ENCODE results near the gene KPTN.

The KPTN gene

DNA sequence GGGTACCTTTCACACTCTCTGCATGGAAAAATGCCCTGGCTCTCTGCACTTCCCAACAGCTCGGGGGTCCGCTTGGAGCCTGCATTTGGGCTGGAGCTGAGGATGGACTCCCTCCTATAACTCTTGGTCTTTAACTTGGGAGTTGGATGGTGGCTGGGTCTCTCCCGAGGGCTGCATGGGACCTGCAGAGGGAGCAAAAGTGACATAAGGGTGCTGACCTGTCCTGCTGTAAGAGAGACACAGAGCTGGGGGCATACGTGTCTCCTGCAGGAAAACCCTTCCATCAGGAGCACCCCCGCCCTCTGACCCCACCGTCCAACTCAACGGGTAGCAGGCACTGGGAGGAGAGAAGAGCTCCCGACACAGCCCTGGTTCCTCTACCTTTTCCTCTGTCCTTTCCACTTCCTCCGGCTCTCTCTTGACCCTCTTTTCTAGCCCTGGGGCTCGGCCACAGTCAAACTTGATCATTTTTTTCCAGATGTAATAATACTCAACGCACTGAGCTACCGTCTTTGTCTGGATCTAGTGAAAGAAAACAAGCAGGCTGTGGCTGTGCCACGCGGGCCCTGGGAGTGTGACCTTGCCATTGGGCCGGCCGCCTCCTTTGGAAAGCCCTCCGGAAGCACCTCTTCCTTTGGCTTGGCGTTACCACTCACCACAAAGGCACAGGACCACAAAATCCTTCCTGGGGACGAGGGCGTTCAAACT lies 37.6 kb upstream of the KPTN start:
- H3K9me3 ChIP-seq = no peaks in the 10 kb centered on the region
- H3K36me3 ChIP-seq = no peaks in the 10 kb centered on the region
- no peak overlapping the region for H3K27ac ChIP-seq
- H3K27me3 ChIP-seq = peaks cover 84% of the 10 kb centered on the region
- no peak overlapping the region for H3K4me3 ChIP-seq (ENCODE audit: low read depth in 1 of 2, low read length in 1 of 2)
- TF ChIP-seq, protein P1, sequence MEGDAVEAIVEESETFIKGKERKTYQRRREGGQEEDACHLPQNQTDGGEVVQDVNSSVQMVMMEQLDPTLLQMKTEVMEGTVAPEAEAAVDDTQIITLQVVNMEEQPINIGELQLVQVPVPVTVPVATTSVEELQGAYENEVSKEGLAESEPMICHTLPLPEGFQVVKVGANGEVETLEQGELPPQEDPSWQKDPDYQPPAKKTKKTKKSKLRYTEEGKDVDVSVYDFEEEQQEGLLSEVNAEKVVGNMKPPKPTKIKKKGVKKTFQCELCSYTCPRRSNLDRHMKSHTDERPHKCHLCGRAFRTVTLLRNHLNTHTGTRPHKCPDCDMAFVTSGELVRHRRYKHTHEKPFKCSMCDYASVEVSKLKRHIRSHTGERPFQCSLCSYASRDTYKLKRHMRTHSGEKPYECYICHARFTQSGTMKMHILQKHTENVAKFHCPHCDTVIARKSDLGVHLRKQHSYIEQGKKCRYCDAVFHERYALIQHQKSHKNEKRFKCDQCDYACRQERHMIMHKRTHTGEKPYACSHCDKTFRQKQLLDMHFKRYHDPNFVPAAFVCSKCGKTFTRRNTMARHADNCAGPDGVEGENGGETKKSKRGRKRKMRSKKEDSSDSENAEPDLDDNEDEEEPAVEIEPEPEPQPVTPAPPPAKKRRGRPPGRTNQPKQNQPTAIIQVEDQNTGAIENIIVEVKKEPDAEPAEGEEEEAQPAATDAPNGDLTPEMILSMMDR (IDR thresholded peaks at IDR 0.05) = no peak
- H3K4me1 ChIP-seq (ENCODE audit: control insufficient read depth in 1 of 2, insufficient read depth in 1 of 2, low read depth in 1 of 2, low read length in 1 of 2) = peaks cover 0 to 3% of the 10 kb centered on the region in 2 experiments

DNA sequence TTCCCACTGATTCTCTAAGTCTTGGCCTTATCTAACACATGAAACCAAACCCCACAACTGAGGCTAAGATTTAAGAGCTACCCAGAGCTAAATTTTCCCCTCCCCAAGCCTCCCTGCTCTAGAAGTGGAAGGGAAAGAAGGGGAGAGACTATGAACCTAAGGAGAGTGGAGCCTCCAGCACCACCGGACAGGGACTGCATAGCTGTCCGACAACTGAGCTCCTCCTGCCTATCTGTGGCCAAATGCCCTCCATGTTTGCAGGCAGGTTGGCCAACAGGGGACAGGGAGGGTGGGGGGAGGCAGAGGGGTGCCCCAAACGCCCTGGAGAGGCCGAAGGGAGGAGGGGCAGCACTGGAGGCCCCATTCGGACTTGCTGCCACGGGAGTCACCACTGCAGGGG lies 36.8 kb upstream of the KPTN start:
- peaks cover 4 to 6% of the 10 kb centered on the region in 2 experiments for H3K4me1 ChIP-seq (ENCODE audit: control insufficient read depth in 1 of 2, insufficient read depth in 1 of 2, low read depth in 1 of 2, low read length in 1 of 2)
- H3K27me3 ChIP-seq = peaks cover 80% of the 10 kb centered on the region
- H3K9me3 ChIP-seq = no peaks in the 10 kb centered on the region
- TF ChIP-seq, protein P1 (IDR thresholded peaks at IDR 0.05) = no peak
- no peaks in the 10 kb centered on the region for H3K36me3 ChIP-seq
- no peak overlapping the region for H3K27ac ChIP-seq
- H3K4me3 ChIP-seq (ENCODE audit: low read depth in 1 of 2, low read length in 1 of 2) = no peak overlapping the region

DNA sequence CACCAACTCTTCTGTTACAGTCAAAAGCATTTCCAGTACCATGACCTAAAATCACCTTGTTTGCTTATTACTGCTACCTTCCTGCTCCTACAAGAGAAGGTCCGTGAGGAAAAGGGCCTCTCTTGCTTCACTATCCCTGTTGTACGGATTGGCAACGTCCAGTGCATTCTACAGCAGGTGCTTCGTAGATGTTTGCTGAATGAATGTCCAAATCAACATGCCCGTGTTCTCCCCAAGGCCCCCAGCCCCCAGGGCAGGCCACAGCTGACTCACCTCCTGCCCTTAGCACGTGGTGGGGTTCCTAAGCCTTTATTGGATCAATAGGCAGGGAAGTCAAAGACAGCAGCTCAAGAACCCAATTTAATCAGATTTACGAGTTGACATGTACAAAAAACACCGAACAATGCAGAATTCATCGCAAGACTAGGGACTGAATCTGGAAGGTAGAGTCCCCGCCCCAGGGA lies 36.4 kb upstream of the KPTN start:
- no peaks in the 10 kb centered on the region for H3K9me3 ChIP-seq
- no peak overlapping the region for H3K4me3 ChIP-seq (ENCODE audit: low read depth in 1 of 2, low read length in 1 of 2)
- peaks cover 80% of the 10 kb centered on the region for H3K27me3 ChIP-seq
- H3K27ac ChIP-seq = no peak overlapping the region
- TF ChIP-seq, protein P1 (IDR thresholded peaks at IDR 0.05) = no peak
- peaks cover 7 to 9% of the 10 kb centered on the region in 2 experiments for H3K4me1 ChIP-seq (ENCODE audit: control insufficient read depth in 1 of 2, insufficient read depth in 1 of 2, low read depth in 1 of 2, low read length in 1 of 2)
- H3K36me3 ChIP-seq = no peaks in the 10 kb centered on the region

DNA sequence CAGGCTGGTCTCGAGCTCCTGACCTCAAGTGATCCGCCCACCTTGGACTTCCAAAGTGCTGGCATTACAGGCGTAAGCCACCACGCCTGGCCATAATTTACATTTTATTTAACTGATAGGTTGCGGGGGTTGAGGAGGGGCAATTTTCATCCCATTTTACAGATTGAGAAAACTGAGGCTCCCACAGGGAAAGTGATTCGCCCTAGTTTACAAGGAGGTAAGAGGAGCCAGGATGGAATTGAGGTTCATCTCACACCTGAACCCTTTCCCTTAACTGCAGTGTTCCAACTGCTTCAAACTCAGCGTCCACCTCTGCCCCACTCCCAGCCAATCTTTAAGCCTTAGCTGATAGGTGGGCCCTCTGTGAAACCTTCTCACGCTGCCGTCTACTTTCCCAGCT lies 34.8 kb upstream of the KPTN start:
- Histone ChIP-seq H3K36me3 (no peaks in the 10 kb centered on the region), H3K9me3 (no peaks in the 10 kb centered on the region), H3K27me3 (peaks cover 71% of the 10 kb centered on the region), H3K4me1 (ENCODE audit: control insufficient read depth in 1 of 2, insufficient read depth in 1 of 2, low read depth in 1 of 2, low read length in 1 of 2) (peaks cover 12 to 16% of the 10 kb centered on the region in 2 experiments), H3K4me3 (ENCODE audit: low read depth in 1 of 2, low read length in 1 of 2) (no peak overlapping the region), H3K27ac (no peak overlapping the region)
- TF ChIP-seq, protein P1 (IDR thresholded peaks at IDR 0.05) = no peak

DNA sequence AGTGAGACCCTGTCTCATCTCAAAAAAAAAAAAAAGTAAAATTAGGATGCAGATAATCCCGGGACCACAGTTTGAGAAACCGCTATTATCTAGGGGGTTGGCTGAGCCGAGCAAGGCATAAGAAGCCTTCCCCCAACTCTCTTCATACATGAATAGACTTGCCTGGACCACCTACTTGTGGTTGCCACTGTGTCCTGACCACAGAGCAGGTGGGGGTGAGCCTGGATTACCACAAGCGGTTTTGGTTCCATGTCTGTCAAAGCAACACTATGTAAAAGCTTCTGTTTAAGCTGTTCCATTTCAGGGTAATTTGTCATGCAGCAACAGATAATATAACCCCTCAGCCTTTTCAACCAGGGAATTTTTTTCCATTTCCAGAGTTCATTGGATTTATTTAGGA lies 34.1 kb upstream of the KPTN start:
- Histone ChIP-seq H3K4me3 (ENCODE audit: low read depth in 1 of 2, low read length in 1 of 2) (no peak overlapping the region), H3K36me3 (no peaks in the 10 kb centered on the region), H3K4me1 (ENCODE audit: control insufficient read depth in 1 of 2, insufficient read depth in 1 of 2, low read depth in 1 of 2, low read length in 1 of 2) (peaks cover 18 to 23% of the 10 kb centered on the region in 2 experiments), H3K27me3 (peaks cover 64% of the 10 kb centered on the region), H3K9me3 (no peaks in the 10 kb centered on the region), H3K27ac (no peak overlapping the region)
- TF ChIP-seq, protein P1 (IDR thresholded peaks at IDR 0.05) = no peak

All from neutrophil (primary cell).